ENCODE data around the gene TSPAN12.

The TSPAN12 gene

GRCh38 chr7:120740348-120740747, 117.6 kb downstream of the TSPAN12 start:
- DNase-seq = peak; percentile 43

- peak; percentile 17 for DNase-seq
Measured at GRCh38 chr7:120738816-120739215, 119.1 kb downstream of the TSPAN12 start.
